Tibial nerve (tissue), 4 donors: ENCODE data around the gene ZYG11B. TPM values are rescaled to one million over a fixed set of nuclear protein-coding genes. Genes with fewer than 3 reads are reported as not detected.
"Not testable (repeated sequence)": the region's sequence is repeated elsewhere in the genome, so short reads cannot be mapped to it uniquely, and the experiment has no call there.

ENCODE experiments used
- DNase-seq, 2 donors: peaks; one replicate each; pipeline ENCODE4 v3.0.0-alpha.2; 2019; ENCODE audit warnings: low spot score in 2 of 2
- H3K27ac ChIP-seq, 4 donors: fragments of 200-600 bp; sonication (generic) in 3 of 4; one replicate each; pipeline ENCODE4 v1.5.1; 2017 to 2019; ENCODE audit warnings: mild to moderate bottlenecking in 1 of 4
- H3K27me3 ChIP-seq, 2 donors: fragments of 200-600 bp; sonication (generic) in 1 of 2; one replicate each; pipeline versions ENCODE4 v1.5.1 to v1.6.0; 2017 to 2019
- H3K36me3 ChIP-seq, 3 donors: fragments of 200-600 bp; sonication (generic); one replicate each; pipeline ENCODE4 v1.5.1; 2018 to 2019
- H3K4me1 ChIP-seq, 4 donors: fragments of 200-600 bp; sonication (generic) in 3 of 4; one replicate each; pipeline ENCODE4 v1.5.1; 2017 to 2019
- H3K4me3 ChIP-seq, 4 donors: fragments of 200-600 bp; sonication (generic) in 3 of 4; one replicate each; pipeline ENCODE4 v1.5.1; 2017 to 2019; ENCODE audit warnings: mild to moderate bottlenecking in 1 of 4, moderate library complexity in 1 of 4
- H3K9me3 ChIP-seq, 4 donors: fragments of 200-600 bp; sonication (generic) in 3 of 4; one replicate each; pipeline ENCODE4 v1.5.1; 2017 to 2019
- EP300 ChIP-seq, 2 donors: sonication (generic); formaldehyde crosslinking; IDR thresholded peaks; one replicate each; pipeline ENCODE4 v1.6.1; 2017; ENCODE audit warnings: antibody characterized with exemption in 2 of 2, mild to moderate bottlenecking in 1 of 2
- POLR2A ChIP-seq, 2 donors: fragments of 450-650 bp; IDR thresholded peaks; one replicate each; pipeline ENCODE4 v1.6.1; 2017; ENCODE audit warnings: antibody characterized with exemption in 2 of 2, mild to moderate bottlenecking in 2 of 2, moderate library complexity in 2 of 2
- WGBS, 2 donors: methylation state at CpG; one replicate each; pipeline ENCODE4 v1.1.5; 2018; 5-methylcytosine and 5-hydroxymethylcytosine counted together
- total RNA-seq, 4 donors: library from RNA; depleted of rRNA; stranded (reverse); fragments of >200 nt; gene quantifications; one replicate each; pipeline ENCODE4 v1.1.0, GENCODE V29; 2016
- TF ChIP-seq, protein P1 (sequence below), 5 experiments: fragments of 200-600 bp in 3 of 5; fragments of 450-650 bp in 2 of 5; sonication (generic) in 3 of 5; IDR thresholded peaks; one replicate each; pipeline ENCODE4 v1.5.1; 2016 to 2019; ENCODE audit warnings: antibody characterized with exemption in 5 of 5, mild to moderate bottlenecking in 3 of 5, moderate library complexity in 2 of 5

The ZYG11B gene
- total RNA-seq, 4 donors from 2014 or later, result 41.9 to 46.5 (median 42.7) TPM

GRCh38 chr1:52747450-52747849, 21.2 kb downstream of the ZYG11B start:
- H3K36me3 ChIP-seq, result no peaks in the 10 kb centered on the region
- TF ChIP-seq, protein P1, sequence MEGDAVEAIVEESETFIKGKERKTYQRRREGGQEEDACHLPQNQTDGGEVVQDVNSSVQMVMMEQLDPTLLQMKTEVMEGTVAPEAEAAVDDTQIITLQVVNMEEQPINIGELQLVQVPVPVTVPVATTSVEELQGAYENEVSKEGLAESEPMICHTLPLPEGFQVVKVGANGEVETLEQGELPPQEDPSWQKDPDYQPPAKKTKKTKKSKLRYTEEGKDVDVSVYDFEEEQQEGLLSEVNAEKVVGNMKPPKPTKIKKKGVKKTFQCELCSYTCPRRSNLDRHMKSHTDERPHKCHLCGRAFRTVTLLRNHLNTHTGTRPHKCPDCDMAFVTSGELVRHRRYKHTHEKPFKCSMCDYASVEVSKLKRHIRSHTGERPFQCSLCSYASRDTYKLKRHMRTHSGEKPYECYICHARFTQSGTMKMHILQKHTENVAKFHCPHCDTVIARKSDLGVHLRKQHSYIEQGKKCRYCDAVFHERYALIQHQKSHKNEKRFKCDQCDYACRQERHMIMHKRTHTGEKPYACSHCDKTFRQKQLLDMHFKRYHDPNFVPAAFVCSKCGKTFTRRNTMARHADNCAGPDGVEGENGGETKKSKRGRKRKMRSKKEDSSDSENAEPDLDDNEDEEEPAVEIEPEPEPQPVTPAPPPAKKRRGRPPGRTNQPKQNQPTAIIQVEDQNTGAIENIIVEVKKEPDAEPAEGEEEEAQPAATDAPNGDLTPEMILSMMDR (IDR thresholded peaks at IDR 0.05), result no peak
- TF ChIP-seq EP300 (IDR thresholded peaks at IDR 0.05) (no peak), POLR2A (IDR thresholded peaks at IDR 0.05) (no peak)
- H3K9me3 ChIP-seq, result no peaks in the 10 kb centered on the region
- no peak overlapping the region for H3K4me3 ChIP-seq
- no peaks in the 10 kb centered on the region for H3K27me3 ChIP-seq
- no peak for DNase-seq
- no peak overlapping the region for H3K27ac ChIP-seq
- peaks cover 0 to 28% (median 6%) of the 10 kb centered on the region in 4 donors for H3K4me1 ChIP-seq
- 88 to 97% methylated on average over 1 of the region's 1 CpG for whole genome bisulfite sequencing, 2 donors

DNA sequence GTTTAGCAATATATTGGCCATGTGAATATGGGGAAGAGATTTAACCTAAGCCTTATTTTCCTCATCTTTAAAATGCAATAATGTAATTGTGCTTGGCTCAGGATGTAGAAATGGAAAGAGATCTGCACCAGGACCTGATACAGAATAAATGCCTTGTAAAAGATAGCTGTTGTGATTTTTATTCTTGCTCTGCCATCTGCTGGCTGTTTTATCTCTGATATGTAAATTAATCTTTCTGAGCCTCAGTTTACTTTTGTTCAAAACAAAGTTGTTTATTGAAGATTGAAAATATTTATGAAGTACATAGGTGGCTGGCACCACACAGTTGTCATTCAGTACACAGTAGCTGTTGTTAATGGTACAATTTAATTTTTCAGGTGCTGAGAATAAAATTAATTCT, 21.9 kb downstream of the ZYG11B start:
- Histone ChIP-seq H3K36me3 (no peaks in the 10 kb centered on the region), H3K9me3 (no peaks in the 10 kb centered on the region), H3K27ac (no peak overlapping the region), H3K27me3 (no peaks in the 10 kb centered on the region), H3K4me3 (no peak overlapping the region), H3K4me1 (peaks cover 0 to 33% (median 7%) of the 10 kb centered on the region in 4 donors)
- TF ChIP-seq POLR2A (IDR thresholded peaks at IDR 0.05) (no peak), EP300 (IDR thresholded peaks at IDR 0.05) (no peak)
- TF ChIP-seq, protein P1 (IDR thresholded peaks at IDR 0.05), result peak in 4 of 5 experiments; percentile 9 to 42 (median 18)
- no peak for DNase-seq

DNA sequence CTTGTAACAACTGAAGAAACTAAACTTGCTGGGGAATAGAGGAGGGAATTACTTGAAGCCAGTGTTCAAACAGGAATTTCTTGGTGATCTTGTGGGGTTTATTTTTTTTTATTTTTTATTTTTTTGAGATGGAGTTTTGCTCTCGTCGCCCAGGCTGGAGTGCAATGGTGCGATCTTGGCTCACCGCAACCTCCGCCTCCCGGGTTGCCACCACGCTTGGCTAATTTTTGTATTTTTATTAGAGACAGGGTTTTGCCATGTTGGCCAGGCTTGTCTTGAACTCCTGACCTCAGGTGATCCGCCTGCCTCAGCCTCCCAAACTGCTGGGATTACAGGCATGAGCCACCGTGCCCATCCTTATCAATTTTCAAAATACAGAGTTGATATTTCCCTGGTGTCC, 23.2 kb downstream of the ZYG11B start:
- DNase-seq, H3K27me3 ChIP-seq, H3K36me3 ChIP-seq, H3K27ac ChIP-seq, H3K9me3 ChIP-seq, H3K4me3 ChIP-seq: not testable (repeated sequence)
- WGBS, 2 donors, result 76 to 78% methylated on average over 9 of the region's 9 CpGs
- peaks cover 0 to 33% (median 7%) of the 10 kb centered on the region in 4 donors for H3K4me1 ChIP-seq

- not testable (repeated sequence) for H3K36me3 ChIP-seq, H3K27me3 ChIP-seq, H3K9me3 ChIP-seq, DNase-seq, H3K27ac ChIP-seq, H3K4me3 ChIP-seq
- peaks cover 0 to 33% (median 7%) of the 10 kb centered on the region in 4 donors for H3K4me1 ChIP-seq
- WGBS, 2 donors, result 73 to 89% methylated on average over 6 of the region's 6 CpGs
These were observed 23.9 kb downstream of the ZYG11B start for GRCh38 chr1:52750139-52750538.

GRCh38 chr1:52751589-52752483, 25.6 kb downstream of the ZYG11B start:
- peak overlapping the region in 1 of 4 donors; percentile 45 for H3K27ac ChIP-seq
- no peak for TF ChIP-seq EP300 (IDR thresholded peaks at IDR 0.05)
- TF ChIP-seq POLR2A (IDR thresholded peaks at IDR 0.05), result no peak
- TF ChIP-seq, protein P1 (IDR thresholded peaks at IDR 0.05), result no peak
- H3K4me3 ChIP-seq, result no peak overlapping the region
- no peaks in the 10 kb centered on the region for H3K27me3 ChIP-seq
- H3K4me1 ChIP-seq, result peaks cover 0 to 31% (median 7%) of the 10 kb centered on the region in 4 donors
- H3K36me3 ChIP-seq, result peaks cover 0 to 6% (median 0%) of the 10 kb centered on the region in 3 donors
- DNase-seq, result no peak
- WGBS, 2 donors, result 10 to 12% methylated on average over 3 of the region's 3 CpGs
- H3K9me3 ChIP-seq, result no peaks in the 10 kb centered on the region

DNA sequence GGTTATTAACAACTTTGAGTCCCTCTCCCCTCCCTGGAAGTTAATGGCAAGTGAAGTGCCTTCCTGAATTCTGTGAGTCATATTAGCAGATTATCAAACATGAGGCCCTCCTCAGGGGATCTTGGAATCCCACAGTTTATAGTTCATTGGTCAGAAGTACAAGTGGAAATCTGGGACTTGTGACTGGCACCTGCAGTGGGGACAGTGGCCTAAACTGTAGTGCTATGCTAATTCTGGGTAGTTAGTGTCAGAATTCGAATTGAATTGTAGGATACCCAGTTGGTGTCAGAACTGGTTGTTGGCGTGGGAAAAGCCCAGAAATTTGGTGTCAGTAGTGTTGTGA, 26.2 kb downstream of the ZYG11B start:
- 92 to 100% methylated on average over 2 of the region's 2 CpGs for WGBS, 2 donors
- no peaks in the 10 kb centered on the region for H3K9me3 ChIP-seq
- H3K27ac ChIP-seq, result no peak overlapping the region
- no peak for DNase-seq
- H3K4me1 ChIP-seq, result peaks cover 0 to 31% (median 7%) of the 10 kb centered on the region in 4 donors
- TF ChIP-seq, protein P1 (IDR thresholded peaks at IDR 0.05), result no peak
- no peak for TF ChIP-seq POLR2A (IDR thresholded peaks at IDR 0.05)
- TF ChIP-seq EP300 (IDR thresholded peaks at IDR 0.05), result no peak
- peaks cover 0 to 13% (median 5%) of the 10 kb centered on the region in 3 donors for H3K36me3 ChIP-seq
- H3K27me3 ChIP-seq, result no peaks in the 10 kb centered on the region
- no peak overlapping the region for H3K4me3 ChIP-seq
